ENCODE data around the gene CHN2. TPM values are rescaled to one million over a fixed set of nuclear protein-coding genes. Genes with fewer than 3 reads are reported as not detected.

The CHN2 gene
- total RNA-seq, 1 experiment from 2014 or later, result 2.3 TPM

DNA sequence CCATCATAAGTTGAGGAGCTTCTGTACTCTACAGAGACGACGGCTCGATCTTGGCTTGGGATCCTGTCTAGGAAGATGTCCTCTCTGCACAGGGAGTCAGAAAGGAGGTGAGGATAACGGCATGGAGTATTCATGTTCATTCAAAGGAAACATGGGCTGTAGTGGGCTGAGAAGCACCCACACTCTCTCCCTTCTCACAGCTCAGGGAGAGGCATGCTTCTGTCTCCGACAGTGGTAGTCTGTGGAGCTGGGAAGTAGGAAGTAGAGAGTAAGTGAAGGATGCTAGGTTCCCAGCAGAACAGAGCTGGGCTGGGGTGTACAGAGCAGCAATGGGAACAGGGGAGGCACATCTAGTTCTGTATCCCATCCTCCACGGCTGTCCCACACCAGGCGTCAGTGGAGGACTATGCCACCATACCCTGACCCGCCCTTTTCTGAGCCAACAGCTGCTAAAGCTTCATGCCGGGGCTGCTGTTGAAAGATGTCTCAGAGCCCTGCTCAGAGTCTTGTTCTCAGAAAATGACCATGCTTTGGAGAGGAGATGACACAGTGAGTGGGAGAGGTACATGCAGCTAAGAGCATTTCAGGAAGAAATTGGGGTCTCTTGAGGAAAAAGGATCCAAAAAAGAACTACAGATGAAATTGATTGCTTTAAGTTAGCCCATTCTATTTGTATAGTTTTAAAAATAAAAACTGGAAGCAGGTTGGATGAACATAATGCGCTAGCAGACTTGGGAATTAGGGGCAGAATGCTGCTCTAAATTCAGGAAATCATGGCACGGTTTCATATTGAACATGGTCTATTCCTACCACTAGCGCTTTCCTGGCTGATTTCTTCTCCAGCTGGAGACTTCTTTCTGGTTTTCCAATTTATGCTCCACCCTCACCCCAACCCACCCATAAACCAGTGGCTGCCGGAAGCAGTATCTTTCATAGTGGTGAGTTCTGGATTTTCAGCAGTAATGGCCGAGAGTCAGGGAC is 138.6 kb downstream of the CHN2 start:
- DNase-seq (ENCODE audit: low spot score), result no peak

DNA sequence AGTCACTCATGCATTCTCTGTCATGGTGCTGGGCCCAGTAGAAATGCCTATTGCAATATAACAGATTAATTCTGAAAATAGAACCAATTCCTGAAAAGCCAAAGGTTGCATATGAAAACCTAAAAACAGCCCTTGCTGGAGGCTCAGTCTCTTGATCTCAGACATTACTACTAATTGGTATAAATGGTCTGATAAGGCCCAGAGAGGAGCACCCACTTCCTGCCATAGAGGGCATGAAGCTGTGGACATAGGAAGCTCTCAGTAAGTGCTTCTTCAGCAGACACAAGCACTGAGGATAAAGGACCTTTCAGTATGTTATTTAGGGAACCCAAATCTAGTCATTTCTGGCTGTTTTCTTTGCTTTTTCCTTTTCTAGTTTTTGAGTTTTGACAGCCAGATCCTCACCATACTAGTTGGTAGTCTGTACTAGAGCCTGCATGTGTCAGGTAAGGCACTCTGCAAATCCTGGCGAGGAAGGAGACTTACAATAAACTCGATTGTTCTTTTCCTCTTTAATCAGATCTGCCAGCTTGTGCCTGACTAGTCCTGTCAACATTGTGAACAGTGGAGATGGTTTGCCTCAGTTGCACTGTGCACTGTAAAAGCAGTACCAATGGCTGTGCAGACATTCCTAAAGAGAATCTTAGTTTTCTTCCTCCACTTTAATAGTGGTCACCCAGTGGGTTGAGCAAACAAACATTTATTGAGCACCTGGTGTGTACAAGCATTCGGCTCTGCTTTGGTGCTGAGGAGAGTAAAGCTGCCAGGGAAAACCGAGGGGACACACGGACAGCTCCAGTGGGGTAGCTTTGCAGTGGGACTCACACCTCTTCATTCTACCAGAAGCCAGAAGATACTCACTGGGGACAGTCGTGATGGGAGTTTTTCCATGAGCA is 140.9 kb downstream of the CHN2 start:
- DNase-seq (ENCODE audit: low spot score), result no peak

DNA sequence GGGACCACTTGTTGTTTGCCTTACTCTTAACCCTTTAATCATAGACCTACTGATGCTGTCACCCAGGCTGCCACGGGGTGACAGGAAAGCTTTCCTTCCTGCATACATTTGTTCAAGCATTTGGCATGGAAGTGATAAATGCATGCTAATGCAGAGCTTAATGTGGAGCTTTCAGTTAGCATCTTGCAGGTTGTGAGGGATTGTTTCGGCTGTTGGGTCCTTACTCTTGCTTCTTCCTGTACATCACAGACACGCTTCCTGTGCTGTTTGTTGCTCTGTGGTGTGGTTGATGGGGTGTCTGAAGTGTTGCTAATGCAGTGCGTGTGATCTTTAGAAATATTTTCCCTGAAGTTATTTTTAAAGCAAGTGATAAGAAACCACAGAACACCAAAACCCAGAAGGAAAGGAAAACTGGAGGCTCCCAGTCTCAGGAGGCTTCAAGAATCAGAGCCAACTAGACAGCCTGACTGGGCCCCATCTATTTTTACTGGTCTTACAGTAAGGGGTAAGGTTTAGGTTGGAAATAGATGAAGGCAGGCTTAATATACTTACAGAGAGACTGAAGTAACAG is 143.1 kb downstream of the CHN2 start:
- peak; percentile 35 for DNase-seq (ENCODE audit: low spot score)

DNA sequence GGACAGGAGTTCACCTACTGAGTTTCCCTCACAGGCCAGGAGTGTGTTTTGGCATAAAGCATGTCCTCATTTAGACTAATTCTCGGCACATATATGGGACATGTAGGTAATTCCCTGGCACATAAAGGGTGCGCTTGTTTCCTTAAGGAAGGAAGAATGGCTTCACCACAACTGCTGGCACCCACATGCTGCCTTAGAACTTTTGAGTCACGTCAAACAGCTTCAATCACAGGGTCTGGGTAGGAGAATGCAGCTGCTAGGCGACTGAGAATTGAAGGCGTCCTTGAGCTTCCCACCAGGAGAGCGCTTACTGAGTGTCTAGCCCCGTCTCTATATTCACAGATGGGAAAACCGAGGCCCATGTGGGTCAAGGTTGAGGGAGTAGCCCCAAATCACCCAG is 146.1 kb downstream of the CHN2 start:
- DNase-seq (ENCODE audit: low spot score), result no peak

DNA sequence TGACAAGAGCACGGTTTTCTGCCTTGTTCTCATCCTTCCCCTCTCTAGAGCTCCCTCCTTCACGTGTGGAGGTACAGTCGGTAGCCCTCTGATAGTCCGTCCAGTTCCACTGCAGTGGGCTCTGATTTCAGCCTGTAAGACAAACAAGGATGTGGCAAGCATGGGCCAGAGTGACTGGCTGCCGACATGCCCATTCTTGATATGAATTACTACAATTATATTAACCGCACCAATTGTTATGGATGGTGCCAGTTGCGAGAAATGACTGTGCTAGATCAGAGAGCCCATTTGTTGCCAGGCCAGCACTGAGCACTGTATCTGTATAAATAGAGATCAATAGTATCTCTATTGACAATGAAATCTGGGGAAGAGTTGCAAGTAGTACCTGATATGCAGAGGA is 146.6 kb downstream of the CHN2 start:
- DNase-seq (ENCODE audit: low spot score), result no peak

DNA sequence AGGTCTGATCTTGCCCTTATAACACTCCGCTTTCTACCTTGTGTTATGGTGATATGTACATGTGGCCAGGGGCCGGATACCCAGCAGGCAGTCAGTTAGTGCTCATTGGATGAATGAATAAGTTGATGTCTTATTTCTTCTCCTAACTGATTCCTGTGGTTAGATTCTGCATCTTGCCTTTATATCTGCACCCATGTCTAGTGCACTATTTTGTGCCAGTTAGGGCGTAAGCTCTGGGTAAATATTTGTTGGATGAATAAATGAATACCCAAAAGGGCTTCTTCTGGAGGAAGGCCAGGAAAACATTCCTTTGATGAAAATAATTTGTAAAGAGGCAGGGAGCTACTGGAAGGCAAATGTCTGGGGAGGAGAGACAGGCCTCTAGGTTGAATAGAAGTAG is 148.2 kb downstream of the CHN2 start:
- DNase-seq (ENCODE audit: low spot score), result peak; percentile 76

DNA sequence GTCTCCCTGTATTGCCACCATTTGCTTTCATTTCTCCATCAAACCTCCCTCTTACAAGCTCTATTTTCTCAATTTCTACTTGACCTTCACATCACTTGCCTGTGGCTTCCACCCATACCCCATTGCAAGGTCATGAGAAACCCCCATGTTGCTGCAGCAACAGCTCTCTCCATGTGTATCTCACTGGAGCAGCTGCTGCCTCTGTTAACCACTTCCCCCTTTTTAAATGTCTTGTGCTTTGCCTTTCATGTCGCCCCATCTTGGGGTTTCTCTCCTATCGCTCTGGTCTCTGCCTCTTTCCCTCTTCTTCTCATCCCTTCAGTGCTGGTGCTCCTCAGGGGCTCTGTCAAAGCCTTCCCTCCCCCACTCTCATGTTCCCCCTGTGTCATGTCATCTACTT is 148.8 kb downstream of the CHN2 start:
- no peak for DNase-seq (ENCODE audit: low spot score)

DNA sequence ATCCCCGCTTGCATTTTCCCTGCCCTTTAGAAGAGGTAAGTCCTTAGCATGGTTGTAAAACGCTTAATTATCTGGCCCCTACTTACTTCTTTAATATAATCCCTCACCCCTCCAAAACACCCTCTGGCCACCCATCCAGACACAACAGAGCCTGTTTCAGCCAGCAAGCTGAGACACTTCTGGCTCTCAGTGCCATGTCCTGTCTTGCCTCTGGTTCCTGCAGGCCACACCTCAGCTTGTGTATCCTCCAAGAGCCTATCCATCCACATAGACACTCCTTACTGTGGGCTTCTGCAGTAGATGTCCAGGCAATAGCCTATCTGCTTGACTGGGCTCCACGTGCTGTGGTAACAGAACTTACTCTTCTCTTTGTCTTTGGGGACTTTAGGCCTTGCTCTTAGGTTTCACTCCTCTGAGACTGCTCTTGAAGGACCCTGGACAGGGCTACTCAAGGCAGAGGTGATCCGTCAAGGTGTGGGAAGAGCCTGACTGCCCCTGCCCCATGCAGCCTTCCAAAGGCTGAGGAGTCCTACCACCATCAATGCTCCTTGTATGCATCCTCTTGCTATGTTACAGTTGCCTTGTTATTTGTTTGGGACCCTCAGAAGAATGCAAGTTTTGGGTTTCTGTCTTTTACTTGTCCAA is 149.9 kb downstream of the CHN2 start:
- DNase-seq (ENCODE audit: low spot score), result no peak

DNA sequence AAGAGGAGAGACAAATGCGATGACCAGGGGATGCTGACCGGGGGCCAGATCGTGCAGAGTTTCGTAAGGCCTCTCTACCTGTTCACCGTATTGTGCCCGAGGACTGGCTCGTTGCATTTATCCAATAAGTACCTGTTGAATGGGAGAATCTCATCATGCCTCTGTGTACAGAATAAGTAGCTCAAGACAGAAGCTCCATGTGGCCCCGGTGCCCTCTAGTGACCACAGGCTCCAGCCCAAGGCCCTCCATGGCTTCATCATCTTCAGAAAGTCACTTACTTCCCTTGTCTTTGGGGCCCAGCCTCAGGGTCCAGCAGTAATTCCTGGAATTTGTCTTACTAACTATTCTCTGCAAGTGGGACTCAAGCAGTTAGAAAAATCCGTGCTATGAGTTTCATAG is 151.0 kb downstream of the CHN2 start:
- peak; percentile 52 for DNase-seq (ENCODE audit: low spot score)

DNA sequence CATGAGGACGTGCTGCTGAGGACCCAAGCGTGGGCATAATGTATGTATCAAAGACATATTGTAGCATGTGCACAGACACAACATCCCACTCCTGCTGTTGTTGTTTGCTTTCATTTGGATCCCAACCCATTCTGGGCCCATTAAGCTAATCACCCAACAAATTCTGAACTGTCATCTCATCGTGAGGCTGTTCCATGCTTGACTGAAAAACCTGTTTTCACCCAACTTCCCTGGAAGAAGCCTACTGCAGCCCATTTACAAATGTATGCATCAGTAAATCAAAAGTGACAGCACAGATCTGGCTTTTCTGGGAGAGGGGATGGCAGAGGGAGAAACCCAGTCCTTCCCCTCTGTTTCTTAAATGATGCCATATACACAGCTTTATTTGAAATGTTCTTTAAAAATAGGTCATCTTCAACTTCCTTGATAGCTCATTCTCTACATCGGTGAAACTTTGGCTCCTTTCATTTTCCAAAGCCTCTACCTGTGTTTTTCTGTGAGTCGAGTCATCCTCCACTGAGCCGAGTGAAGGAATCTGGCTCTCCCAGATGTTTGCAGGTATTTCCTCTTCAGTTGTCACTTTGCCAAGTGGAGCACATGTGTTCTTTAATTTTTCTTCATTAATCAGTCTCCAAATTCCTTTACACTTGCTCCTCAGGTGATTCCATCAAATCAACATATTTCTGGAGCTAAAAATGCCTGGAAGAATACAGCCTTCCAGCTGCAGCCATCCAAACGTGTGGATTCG is 151.8 kb downstream of the CHN2 start:
- DNase-seq (ENCODE audit: low spot score), result no peak

DNA sequence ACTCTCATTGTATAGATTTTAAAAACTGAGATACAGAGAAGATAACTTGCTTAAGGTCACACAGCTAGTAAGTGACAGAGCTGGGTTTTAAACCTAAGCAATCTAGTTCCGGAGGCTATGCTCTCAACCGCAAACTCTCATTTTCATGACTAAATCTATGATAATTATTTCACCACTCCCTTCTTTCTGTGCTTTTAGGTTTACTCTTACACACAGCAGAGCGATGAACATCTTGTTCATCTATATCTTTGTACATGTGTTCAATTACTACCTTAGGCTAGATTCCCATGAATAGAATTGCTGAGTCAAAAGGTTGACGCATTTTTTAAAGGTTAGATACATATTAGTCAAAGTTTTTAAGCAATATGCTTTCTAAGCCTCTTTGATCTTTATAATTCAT is 154.8 kb downstream of the CHN2 start:
- no peak for DNase-seq (ENCODE audit: low spot score)

DNA sequence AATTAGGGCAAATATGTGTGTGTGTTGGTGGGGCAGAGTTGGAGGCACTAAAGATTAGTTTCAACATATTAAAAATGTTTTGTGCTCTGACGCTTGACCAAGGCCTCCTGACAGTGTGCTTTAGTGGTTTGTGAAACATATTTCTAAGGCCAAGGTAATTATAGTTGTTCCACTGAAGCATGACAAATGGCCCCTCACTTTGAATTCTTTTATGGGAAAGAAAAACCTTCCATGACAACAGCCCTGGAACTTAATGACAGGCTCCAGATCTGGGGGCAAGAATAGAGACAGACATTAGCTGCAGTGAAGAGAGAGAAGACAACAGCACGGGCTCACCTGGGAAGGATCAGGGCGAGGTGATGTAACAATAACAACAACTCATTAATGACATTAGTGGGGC is 155.8 kb downstream of the CHN2 start:
- no peak for DNase-seq (ENCODE audit: low spot score)

DNA sequence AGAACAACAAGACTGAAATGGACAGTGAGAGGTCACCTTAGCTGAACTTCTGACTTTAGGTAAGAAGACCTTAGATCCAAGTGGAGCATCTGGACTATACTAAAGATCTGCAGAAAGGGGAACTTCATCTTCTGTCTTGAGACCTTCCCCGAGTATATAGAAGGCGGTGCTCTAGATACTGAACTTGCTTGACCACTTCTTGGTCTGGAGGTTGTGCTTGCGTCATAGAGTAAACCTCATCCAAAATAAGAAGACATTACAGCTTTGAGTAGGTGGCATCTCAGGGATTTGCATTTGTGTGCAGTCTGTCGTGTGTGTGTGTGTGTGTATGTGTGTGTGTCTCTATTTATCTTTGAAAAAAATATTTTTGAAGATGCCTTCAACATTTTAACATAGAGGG is 157.5 kb downstream of the CHN2 start:
- DNase-seq (ENCODE audit: low spot score), result no peak

DNA sequence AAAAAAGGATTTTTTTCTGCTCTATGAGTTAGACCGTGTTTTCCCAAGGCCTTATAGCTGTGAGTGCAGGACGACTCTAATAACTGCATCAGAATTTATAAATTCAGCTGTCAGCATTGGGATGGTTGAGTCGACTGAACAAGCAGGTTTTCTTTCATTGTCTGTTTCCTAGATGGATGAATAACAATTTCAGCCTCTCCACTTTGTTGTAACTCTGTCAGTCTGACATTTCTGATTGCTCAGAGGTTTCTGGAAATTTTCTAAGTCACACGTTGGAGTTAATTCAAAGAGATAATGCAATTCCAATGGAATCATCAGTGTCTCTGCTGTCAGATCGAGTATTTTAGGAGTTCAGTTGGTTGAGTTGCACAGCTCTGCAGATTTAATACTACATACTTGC is 159.2 kb downstream of the CHN2 start:
- DNase-seq (ENCODE audit: low spot score), result no peak

DNA sequence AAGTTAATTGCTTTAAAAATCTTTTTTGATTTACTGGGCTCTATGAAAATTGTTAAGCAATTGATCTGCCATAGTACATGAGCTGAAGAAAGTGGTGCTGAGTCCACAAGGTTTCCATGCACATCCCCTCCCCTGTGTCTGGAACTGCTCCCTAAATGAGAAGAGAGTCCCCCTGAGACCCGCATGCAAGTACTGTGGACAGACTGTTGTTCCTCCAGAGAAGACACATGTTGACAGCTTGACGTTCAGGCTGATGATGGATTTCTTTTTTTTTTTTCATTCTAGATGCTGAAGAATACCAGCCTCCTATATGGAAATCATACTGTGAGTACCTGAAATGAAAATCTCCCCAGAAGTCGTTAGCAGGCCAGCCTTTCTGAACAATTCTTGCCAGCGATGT is 159.8 kb downstream of the CHN2 start:
- DNase-seq (ENCODE audit: low spot score), result no peak

DNA sequence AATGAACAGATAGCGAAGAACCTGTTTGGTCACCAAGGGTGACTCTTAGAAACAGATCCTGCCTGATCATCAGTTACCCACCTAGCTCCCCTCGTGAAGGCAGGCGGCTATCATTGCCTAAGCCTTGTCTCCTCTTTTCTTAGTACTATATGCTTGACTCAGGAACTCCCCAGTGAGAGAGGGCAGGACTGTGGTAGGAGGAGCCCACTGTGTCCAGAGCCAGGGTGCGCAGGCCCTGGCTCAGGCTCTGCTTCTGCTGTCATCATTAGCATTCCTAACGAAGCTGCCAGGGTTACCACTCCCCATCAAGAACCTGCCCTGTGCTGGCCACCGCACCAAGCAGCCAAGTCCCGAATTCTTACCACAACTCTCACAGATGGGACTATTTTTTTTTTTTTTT is 160.8 kb downstream of the CHN2 start:
- no peak for DNase-seq (ENCODE audit: low spot score)

DNA sequence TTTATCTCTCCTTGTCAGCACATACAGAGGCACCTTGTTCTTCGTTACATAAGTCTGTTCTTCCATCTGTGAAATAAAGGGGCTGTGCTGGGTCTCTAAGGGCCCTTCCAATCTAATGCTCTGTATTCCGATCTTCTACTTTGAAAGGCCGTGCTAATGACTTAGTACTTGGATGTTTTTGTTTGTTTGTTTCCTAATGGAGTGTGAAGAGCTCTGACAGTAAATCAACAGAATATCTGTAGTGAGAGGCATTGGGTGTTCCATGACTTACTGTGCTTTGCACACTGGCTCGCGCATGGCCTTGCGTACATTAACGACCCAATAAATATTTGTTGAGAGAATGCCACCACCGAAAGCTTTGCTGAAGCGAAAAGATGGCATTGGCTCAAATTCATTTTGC is 162.1 kb downstream of the CHN2 start:
- DNase-seq (ENCODE audit: low spot score), result no peak

DNA sequence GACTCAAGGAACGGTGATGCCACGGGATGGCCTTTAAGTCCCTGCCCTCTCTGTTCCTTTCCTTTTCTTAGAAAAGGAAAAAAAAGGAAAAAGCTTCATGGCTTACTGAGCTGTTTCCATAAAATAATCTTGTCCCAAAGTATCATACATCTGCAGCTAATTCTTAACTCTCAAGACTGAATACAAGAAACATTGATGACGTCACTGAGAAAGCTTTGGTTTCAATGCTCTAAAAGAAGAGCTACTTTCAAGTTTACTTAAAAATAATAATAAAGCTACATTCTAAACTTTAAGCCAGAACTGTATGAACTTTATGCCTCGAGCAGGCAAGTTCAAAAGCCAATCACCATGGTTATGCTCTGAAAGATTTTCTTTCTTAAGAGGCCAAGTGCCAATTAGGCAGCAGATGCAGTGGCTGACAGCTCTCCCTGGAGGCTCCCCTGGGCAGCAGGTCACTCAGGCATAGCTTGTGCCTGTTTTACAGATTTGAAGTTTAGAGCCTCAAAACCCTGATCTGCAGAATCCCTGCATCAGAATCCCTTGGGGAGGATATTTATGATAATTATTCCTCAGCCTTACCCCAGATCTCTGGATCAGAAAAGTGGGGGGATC is 165.0 kb downstream of the CHN2 start:
- DNase-seq (ENCODE audit: low spot score), result no peak

DNA sequence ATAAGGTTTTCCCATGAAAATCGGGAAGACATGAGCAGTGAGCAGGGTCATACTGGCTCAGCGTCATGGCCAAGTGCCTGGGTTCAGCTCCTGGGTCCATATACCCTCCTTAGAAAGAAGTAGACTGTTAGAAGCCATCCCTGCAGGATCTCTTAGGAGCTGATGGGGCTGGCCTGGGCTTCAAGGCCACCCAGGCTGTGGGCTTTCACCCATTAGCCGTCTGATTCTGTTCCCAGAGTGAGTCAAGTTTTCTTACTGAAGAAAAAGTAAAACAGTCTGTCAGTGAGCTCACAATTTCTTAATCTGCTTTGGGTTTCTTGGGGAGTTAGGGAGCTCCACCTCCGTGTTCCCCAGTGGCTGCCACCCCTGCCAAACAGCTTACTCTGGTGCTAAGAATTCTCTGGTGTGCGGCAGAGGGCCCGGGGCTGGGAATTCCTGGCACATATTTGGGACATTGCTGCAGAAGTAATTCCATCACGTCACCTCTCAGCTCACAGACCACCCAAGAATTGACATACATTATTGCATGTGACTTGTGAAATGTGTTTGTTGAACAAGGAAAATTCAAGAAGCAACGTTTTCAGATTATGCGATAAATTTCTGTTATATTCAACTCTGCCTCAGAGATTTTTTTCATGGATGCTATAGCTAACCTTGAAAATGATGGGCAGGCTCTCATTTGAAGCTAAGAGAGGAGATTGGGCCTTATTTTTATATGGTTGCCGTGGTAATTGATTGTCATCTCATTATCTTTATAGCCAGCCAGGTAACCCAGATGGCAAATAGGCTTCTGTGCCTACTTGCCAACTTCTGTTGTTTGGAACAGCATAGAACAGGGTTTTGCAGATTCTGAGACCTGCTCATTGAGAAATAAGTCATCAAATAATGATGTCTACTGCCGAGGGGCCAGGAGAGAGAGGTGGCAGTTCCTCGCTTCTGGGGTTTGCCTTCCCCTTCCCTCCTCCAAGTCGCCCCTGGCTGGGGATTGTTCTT is 166.4 kb downstream of the CHN2 start:
- DNase-seq (ENCODE audit: low spot score), result no peak

All from A172 (cell line).